GM23338 (cell line): ENCODE measurements around the gene FAM193B. TPM values are rescaled to one million over a fixed set of nuclear protein-coding genes. Genes with fewer than 3 reads are reported as not detected.

ENCODE experiments used
- ATAC-seq: fragments of 200-7000 bp; cut with Tn5 transposase; 3 replicates; pipeline ENCODE4 v1.9.1; 2020
- DNase-seq: peaks from one replicate; pipeline ENCODE4 v3.0.0-alpha.2; 2015; ENCODE audit warnings: low spot score
- H2AFZ ChIP-seq: fragments of 200-600 bp; sonication (generic); 2 replicates; pipeline ENCODE4 v1.8.0; 2016; ENCODE audit warnings: antibody characterized with exemption, mild to moderate bottlenecking, moderate library complexity
- H3F3A ChIP-seq: fragments of 200-600 bp; sonication (generic); replicated peaks from 2 replicates; pipeline ENCODE4 v1.8.0; 2017; ENCODE audit warnings: antibody characterized with exemption, mixed run types, low read depth
- H3K27ac ChIP-seq: fragments of 200-600 bp; sonication (generic); 2 replicates; pipeline ENCODE4 v1.6.1; 2016; ENCODE audit warnings: low read depth
- H3K27me3 ChIP-seq: fragments of 200-600 bp; sonication (generic); 2 replicates; pipeline ENCODE4 v1.8.0; 2016; ENCODE audit warnings: mild to moderate bottlenecking, mixed run types, moderate library complexity; ENCODE audit not compliant: insufficient read depth
- H3K36me3 ChIP-seq: fragments of 200-600 bp; sonication (generic); 2 replicates; pipeline ENCODE4 v1.8.0; 2016; ENCODE audit warnings: mild to moderate bottlenecking; ENCODE audit not compliant: insufficient read depth
- H3K4me1 ChIP-seq: fragments of 200-600 bp; sonication (generic); 2 replicates; pipeline ENCODE4 v1.8.0; 2016; ENCODE audit warnings: mild to moderate bottlenecking, moderate library complexity; ENCODE audit not compliant: insufficient read depth
- H3K4me2 ChIP-seq: fragments of 200-600 bp; sonication (generic); 2 replicates; pipeline ENCODE4 v1.7.1; 2017; ENCODE audit warnings: mixed run types
- H3K4me3 ChIP-seq: fragments of 200-600 bp; sonication (generic); 2 replicates; pipeline ENCODE4 v1.6.1; 2016; ENCODE audit warnings: mixed run types
- H3K79me2 ChIP-seq: fragments of 200-600 bp; sonication (generic); replicated peaks from 2 replicates; pipeline ENCODE4 v1.8.0; 2017; ENCODE audit warnings: mild to moderate bottlenecking; ENCODE audit not compliant: insufficient read depth
- H3K9me2 ChIP-seq: fragments of 200-600 bp; sonication (generic); 2 replicates; pipeline ENCODE4 v1.8.0; 2017; ENCODE audit not compliant: insufficient read depth
- H4K20me1 ChIP-seq: fragments of 200-600 bp; sonication (generic); replicated peaks from 2 replicates; pipeline ENCODE4 v1.8.0; 2017; ENCODE audit warnings: mild to moderate bottlenecking; ENCODE audit not compliant: insufficient read depth
- H3K27ac Mint-ChIP-seq: 2 replicates; pipeline ENCODE4 v1.8.0; 2020; ENCODE audit warnings: inconsistent platforms, mild to moderate bottlenecking, moderate library complexity, mixed read lengths
- H3K27me3 Mint-ChIP-seq: 3 replicates; pipeline ENCODE4 v1.8.0; 2022; ENCODE audit warnings: low read depth, mild to moderate bottlenecking, moderate library complexity, mixed read lengths, inconsistent platforms; ENCODE audit not compliant: insufficient read depth, poor library complexity
- H3K36me3 Mint-ChIP-seq: 3 replicates; pipeline ENCODE4 v1.8.0; 2021; ENCODE audit warnings: low read depth, mild to moderate bottlenecking, inconsistent platforms, moderate library complexity, mixed read lengths
- H3K4me1 Mint-ChIP-seq: 3 replicates; pipeline ENCODE4 v1.8.0; 2020; ENCODE audit warnings: mild to moderate bottlenecking, inconsistent platforms, mixed read lengths
- H3K4me3 Mint-ChIP-seq: 3 replicates; pipeline ENCODE4 v1.8.0; 2021; ENCODE audit warnings: moderate library complexity, mild to moderate bottlenecking, inconsistent platforms, mixed read lengths
- H3K9me3 Mint-ChIP-seq: 3 replicates; pipeline ENCODE4 v1.8.0; 2020; ENCODE audit warnings: moderate library complexity, mild to moderate bottlenecking, inconsistent platforms, mixed read lengths
- CREB1 ChIP-seq: fragments of 250-450 bp; sonication (Bioruptor Pico); IDR thresholded peaks from 2 replicates; pipeline ENCODE4 v1.5.0; 2020; ENCODE audit warnings: low read depth, mild to moderate bottlenecking, moderate library complexity
- EZH2 ChIP-seq: fragments of 200-600 bp; sonication (generic); IDR thresholded peaks from one replicate; pipeline ENCODE4 v1.8.0; 2017; ENCODE audit warnings: antibody characterized with exemption, mild to moderate bottlenecking, low read depth; ENCODE audit not compliant: unreplicated experiment
- EZH2phosphoT487 ChIP-seq: fragments of 200-600 bp; sonication (generic); IDR thresholded peaks from one replicate; pipeline ENCODE4 v1.8.1; 2018; ENCODE audit warnings: antibody characterized with exemption; ENCODE audit not compliant: unreplicated experiment
- JUNB ChIP-seq: IDR thresholded peaks from one replicate; pipeline ENCODE4 v1.6.1; 2016; ENCODE audit warnings: antibody characterized with exemption; ENCODE audit not compliant: unreplicated experiment
- NANOG ChIP-seq: IDR thresholded peaks from 2 replicates; pipeline ENCODE4 v1.6.1; 2016; ENCODE audit warnings: antibody characterized with exemption, borderline replicate concordance
- POLR2AphosphoS5 ChIP-seq: IDR thresholded peaks from 2 replicates; pipeline ENCODE4 v1.6.1; 2016; ENCODE audit warnings: antibody characterized with exemption, low read depth
- REST ChIP-seq: IDR thresholded peaks from one replicate; pipeline ENCODE4 v1.6.1; 2018; ENCODE audit warnings: antibody characterized with exemption; ENCODE audit not compliant: unreplicated experiment
- ZNF331 ChIP-seq: fragments of 250-450 bp; sonication (Bioruptor Pico); IDR thresholded peaks from 2 replicates; pipeline ENCODE4 v1.5.0; 2020; ENCODE audit warnings: low read depth, mild to moderate bottlenecking, moderate library complexity
- polyA plus RNA-seq: library from polyadenylated mRNA; unstranded; fragments of >200 nt; fragmentation: Nextera tagmentation; extraction: Ambion mirVana; gene quantifications from 2 replicates; pipeline ENCODE4 v1.2.1, GENCODE V29; 2016
- total RNA-seq: library from RNA; depleted of rRNA; stranded (reverse); fragments of >200 nt; shearing (Covaris generic); gene quantifications from 2 replicates; pipeline ENCODE4 v1.2.3, GENCODE V29; 2014
- TF ChIP-seq, protein P1 (sequence below): IDR thresholded peaks from 2 replicates; pipeline ENCODE4 v1.6.1; 2016; ENCODE audit warnings: antibody characterized with exemption
- TF ChIP-seq, protein P2 (sequence below): fragments of 250-450 bp; sonication (Bioruptor Pico); IDR thresholded peaks from 2 replicates; pipeline ENCODE4 v1.5.0; 2020; ENCODE audit warnings: mild to moderate bottlenecking, moderate library complexity

FAM193B gene
- total and polyA plus RNA-seq, 2 experiments from 2014 or later = 44.4 to 58.6 TPM

DNA sequence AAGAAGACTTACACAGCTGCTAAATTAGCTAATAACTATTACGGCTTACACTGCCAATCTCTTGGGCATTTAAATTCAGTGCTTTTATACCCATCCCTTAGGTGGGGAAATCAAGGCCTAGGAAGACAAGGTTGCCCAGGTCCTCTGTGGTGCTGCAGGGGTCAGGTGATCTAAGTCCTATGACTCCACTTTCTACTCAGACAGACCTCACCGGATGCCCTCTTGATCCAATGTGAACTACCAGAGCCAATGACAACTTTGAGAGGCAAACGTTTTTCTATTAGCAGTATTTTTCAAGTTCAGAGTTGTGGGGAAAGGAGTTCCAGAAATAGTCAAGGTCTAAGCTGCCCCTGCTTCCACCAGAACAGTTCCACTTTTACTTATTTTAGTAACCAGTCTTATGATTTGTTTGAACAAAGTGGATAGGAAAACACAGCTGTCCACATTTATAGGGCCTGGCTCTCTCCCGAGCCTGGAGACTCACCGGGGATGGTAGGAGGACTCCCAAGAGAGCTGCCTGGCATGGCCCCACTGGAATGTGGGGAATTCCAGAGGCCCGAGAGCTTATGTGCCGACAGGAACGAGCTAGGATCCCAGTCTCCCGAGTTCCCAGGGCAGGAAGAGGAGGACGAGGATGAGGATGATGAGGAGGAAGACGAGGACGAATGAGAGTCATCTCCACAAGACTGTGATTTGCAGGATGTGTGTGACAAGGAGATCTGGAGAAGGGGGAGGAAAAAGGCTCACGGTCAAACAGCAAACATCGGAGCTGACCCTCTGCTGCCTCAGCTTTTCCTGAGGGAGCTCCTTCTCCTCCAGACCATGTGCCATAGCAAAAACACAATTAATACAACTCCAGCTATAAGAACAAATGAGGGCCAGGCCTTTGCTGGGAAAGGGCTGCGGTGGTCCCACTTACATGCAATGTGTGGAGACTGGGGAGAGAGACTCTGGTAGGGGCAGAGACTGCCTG is 16.7 kb downstream of the FAM193B start:
- no peak overlapping the region for H3K4me3 Mint-ChIP-seq
- peaks cover 7% of the 10 kb centered on the region for H3K36me3 ChIP-seq

More for the DNA sequence above, 16.7 kb downstream of the FAM193B start:
- H3K9me3 Mint-ChIP-seq = no peaks in the 10 kb centered on the region
- H3K4me1 ChIP-seq = no peaks in the 10 kb centered on the region
- 0 out of 2 replicates have a peak, but pooled peaks cover 14% of the 10 kb centered on the region for H3F3A ChIP-seq
- no peak overlapping the region for H3K4me3 ChIP-seq
- peaks cover 3% of the 10 kb centered on the region; the same call in 2 of the 3 replicates for H3K4me1 Mint-ChIP-seq
- DNase-seq (peak; percentile 35), ATAC-seq (peak; percentile 80)
- no peak overlapping the region for H3K4me2 ChIP-seq
- no peaks in the 10 kb centered on the region for H3K27me3 ChIP-seq
- peaks cover 45% of the 10 kb centered on the region for H4K20me1 ChIP-seq
- H3K36me3 Mint-ChIP-seq = peaks cover 41% of the 10 kb centered on the region
- H2AFZ ChIP-seq = no peak overlapping the region
- H3K27ac ChIP-seq = 0 out of 2 replicates have a peak overlapping the region, but pooled peaks have one; percentile 72
- H3K9me2 ChIP-seq = no peaks in the 10 kb centered on the region
- peaks cover 27% of the 10 kb centered on the region for H3K79me2 ChIP-seq
- TF ChIP-seq CREB1 (CRISPR knock-in tag) = no peak
- TF ChIP-seq ZNF331 (CRISPR knock-in tag) = no peak
- no peak for TF ChIP-seq POLR2AphosphoS5
- no peak for TF ChIP-seq NANOG
- TF ChIP-seq EZH2phosphoT487 = no peak
- TF ChIP-seq, protein P1, sequence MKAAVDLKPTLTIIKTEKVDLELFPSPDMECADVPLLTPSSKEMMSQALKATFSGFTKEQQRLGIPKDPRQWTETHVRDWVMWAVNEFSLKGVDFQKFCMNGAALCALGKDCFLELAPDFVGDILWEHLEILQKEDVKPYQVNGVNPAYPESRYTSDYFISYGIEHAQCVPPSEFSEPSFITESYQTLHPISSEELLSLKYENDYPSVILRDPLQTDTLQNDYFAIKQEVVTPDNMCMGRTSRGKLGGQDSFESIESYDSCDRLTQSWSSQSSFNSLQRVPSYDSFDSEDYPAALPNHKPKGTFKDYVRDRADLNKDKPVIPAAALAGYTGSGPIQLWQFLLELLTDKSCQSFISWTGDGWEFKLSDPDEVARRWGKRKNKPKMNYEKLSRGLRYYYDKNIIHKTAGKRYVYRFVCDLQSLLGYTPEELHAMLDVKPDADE = no peak
- TF ChIP-seq, protein P2, sequence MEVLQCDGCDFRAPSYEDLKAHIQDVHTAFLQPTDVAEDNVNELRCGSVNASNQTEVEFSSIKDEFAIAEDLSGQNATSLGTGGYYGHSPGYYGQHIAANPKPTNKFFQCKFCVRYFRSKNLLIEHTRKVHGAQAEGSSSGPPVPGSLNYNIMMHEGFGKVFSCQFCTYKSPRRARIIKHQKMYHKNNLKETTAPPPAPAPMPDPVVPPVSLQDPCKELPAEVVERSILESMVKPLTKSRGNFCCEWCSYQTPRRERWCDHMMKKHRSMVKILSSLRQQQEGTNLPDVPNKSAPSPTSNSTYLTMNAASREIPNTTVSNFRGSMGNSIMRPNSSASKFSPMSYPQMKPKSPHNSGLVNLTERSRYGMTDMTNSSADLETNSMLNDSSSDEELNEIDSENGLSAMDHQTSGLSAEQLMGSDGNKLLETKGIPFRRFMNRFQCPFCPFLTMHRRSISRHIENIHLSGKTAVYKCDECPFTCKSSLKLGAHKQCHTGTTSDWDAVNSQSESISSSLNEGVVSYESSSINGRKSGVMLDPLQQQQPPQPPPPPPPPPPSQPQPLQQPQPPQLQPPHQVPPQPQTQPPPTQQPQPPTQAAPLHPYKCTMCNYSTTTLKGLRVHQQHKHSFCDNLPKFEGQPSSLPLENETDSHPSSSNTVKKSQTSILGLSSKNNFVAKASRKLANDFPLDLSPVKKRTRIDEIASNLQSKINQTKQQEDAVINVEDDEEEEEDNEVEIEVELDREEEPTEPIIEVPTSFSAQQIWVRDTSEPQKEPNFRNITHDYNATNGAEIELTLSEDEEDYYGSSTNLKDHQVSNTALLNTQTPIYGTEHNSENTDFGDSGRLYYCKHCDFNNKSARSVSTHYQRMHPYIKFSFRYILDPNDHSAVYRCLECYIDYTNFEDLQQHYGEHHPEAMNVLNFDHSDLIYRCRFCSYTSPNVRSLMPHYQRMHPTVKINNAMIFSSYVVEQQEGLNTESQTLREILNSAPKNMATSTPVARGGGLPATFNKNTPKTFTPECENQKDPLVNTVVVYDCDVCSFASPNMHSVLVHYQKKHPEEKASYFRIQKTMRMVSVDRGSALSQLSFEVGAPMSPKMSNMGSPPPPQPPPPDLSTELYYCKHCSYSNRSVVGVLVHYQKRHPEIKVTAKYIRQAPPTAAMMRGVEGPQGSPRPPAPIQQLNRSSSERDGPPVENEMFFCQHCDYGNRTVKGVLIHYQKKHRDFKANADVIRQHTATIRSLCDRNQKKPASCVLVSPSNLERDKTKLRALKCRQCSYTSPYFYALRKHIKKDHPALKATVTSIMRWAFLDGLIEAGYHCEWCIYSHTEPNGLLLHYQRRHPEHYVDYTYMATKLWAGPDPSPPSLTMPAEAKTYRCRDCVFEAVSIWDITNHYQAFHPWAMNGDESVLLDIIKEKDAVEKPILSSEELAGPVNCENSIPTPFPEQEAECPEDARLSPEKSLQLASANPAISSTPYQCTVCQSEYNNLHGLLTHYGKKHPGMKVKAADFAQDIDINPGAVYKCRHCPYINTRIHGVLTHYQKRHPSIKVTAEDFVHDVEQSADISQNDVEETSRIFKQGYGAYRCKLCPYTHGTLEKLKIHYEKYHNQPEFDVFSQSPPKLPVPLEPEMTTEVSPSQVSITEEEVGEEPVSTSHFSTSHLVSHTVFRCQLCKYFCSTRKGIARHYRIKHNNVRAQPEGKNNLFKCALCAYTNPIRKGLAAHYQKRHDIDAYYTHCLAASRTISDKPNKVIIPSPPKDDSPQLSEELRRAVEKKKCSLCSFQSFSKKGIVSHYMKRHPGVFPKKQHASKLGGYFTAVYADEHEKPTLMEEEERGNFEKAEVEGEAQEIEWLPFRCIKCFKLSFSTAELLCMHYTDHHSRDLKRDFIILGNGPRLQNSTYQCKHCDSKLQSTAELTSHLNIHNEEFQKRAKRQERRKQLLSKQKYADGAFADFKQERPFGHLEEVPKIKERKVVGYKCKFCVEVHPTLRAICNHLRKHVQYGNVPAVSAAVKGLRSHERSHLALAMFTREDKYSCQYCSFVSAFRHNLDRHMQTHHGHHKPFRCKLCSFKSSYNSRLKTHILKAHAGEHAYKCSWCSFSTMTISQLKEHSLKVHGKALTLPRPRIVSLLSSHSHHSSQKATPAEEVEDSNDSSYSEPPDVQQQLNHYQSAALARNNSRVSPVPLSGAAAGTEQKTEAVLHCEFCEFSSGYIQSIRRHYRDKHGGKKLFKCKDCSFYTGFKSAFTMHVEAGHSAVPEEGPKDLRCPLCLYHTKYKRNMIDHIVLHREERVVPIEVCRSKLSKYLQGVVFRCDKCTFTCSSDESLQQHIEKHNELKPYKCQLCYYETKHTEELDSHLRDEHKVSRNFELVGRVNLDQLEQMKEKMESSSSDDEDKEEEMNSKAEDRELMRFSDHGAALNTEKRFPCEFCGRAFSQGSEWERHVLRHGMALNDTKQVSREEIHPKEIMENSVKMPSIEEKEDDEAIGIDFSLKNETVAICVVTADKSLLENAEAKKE (CRISPR knock-in tag) = no peak
- TF ChIP-seq JUNB = no peak
- TF ChIP-seq REST = no peak
- no peak for TF ChIP-seq EZH2
- H3K27me3 Mint-ChIP-seq = peaks cover 2% of the 10 kb centered on the region
- H3K27ac Mint-ChIP-seq = peak overlapping the region; percentile 34; the same call in 1 of the 2 replicates
